OCI-LY3 (cell line): ENCODE measurements around the gene MGA.

ENCODE experiments used
- H2AFZ ChIP-seq: fragments of 200-600, 300-600 bp; shearing (Covaris generic); 2 replicates; pipeline ENCODE4 v1.6.0; 2014; ENCODE audit warnings: antibody characterized with exemption, low read depth, low read length
- H3K27ac ChIP-seq: fragments of 200-600, 300-600 bp; sonication (generic); 2 replicates; pipeline ENCODE4 v1.5.1; 2014; ENCODE audit warnings: mild to moderate bottlenecking, low read length, moderate library complexity, mixed read lengths
- H3K27me3 ChIP-seq: fragments of 200-600, 300-600 bp; sonication (generic); 2 replicates; pipeline ENCODE4 v1.6.1; 2014; ENCODE audit warnings: low read depth, low read length, mixed read lengths
- H3K36me3 ChIP-seq: fragments of 200-600, 300-600 bp; sonication (generic); replicated peaks from 2 replicates; pipeline ENCODE3; 2014; ENCODE audit warnings: low read depth, low read length, mixed read lengths
- H3K4me1 ChIP-seq: fragments of 300-600, 200-600 bp; sonication (generic); 2 replicates; pipeline ENCODE4 v1.6.1; 2014; ENCODE audit warnings: low read length, mixed read lengths
- H3K4me2 ChIP-seq: fragments of 200-600, 300-600 bp; sonication (generic); 2 replicates; pipeline ENCODE4 v1.6.1; 2014; ENCODE audit warnings: low read length, mixed read lengths
- H3K4me3 ChIP-seq: fragments of 300-600, 200-600 bp; sonication (generic); 2 replicates; pipeline ENCODE4 v1.5.1; 2014; ENCODE audit warnings: antibody characterized with exemption, mild to moderate bottlenecking, low read length, moderate library complexity
- H3K79me2 ChIP-seq: fragments of 300-600, 200-600 bp; shearing (Covaris generic); 2 replicates; pipeline ENCODE4 v1.6.1; 2014; ENCODE audit warnings: mild to moderate bottlenecking, low read length, mixed read lengths
- H3K9ac ChIP-seq: fragments of 300-600, 200-600 bp; shearing (Covaris generic); 2 replicates; pipeline ENCODE4 v1.6.0; 2014; ENCODE audit warnings: mild to moderate bottlenecking, low read length, moderate library complexity
- H3K9me3 ChIP-seq: fragments of 200-600, 300-600 bp; shearing (Covaris generic); 2 replicates; pipeline ENCODE4 v1.6.1; 2014; ENCODE audit warnings: low read length, mixed read lengths; ENCODE audit not compliant: insufficient read depth
- H4K20me1 ChIP-seq: fragments of 200-600, 300-600 bp; sonication (generic); 2 replicates; pipeline ENCODE4 v1.6.1; 2016; ENCODE audit warnings: low read length, mixed read lengths; ENCODE audit not compliant: insufficient read depth
- CTCF ChIP-seq: fragments of 200-600, 300-600 bp; sonication (generic); IDR thresholded peaks from 2 replicates; pipeline ENCODE4 v1.5.1; 2014; ENCODE audit warnings: antibody characterized with exemption, low read length, low read depth
- EZH2phosphoT487 ChIP-seq: fragments of 200-600 bp; shearing (Covaris generic); IDR thresholded peaks from 2 replicates; pipeline ENCODE4 v1.6.1; 2018; ENCODE audit warnings: antibody characterized with exemption, mixed run types, low read depth

Gene MGA

GRCh38 chr15:41797201-41797944, 137.2 kb downstream of the MGA start:
- Histone ChIP-seq H3K9me3 (no peaks in the 10 kb centered on the region), H3K4me1 (peaks cover 33% of the 10 kb centered on the region), H3K79me2 (no peaks in the 10 kb centered on the region), H3K27ac (no peak overlapping the region), H3K4me2 (peak overlapping the region; percentile 33; the same call in 1 of the 2 replicates), H4K20me1 (no peaks in the 10 kb centered on the region), H2AFZ (no peak overlapping the region), H3K4me3 (no peak overlapping the region), H3K36me3 (peaks cover 9% of the 10 kb centered on the region), H3K27me3 (no peaks in the 10 kb centered on the region), H3K9ac (no peak overlapping the region)
- no peak for TF ChIP-seq EZH2phosphoT487

- H3K79me2 ChIP-seq, result no peaks in the 10 kb centered on the region
- H4K20me1 ChIP-seq, result no peaks in the 10 kb centered on the region
- H3K9me3 ChIP-seq, result no peaks in the 10 kb centered on the region
- H3K4me2 ChIP-seq, result peak overlapping the region; percentile 4; the same call in 1 of the 2 replicates
- TF ChIP-seq CTCF (no peak), EZH2phosphoT487 (no peak)
- H3K4me1 ChIP-seq, result peaks cover 33% of the 10 kb centered on the region
- H3K27me3 ChIP-seq, result no peaks in the 10 kb centered on the region
- no peak overlapping the region for H2AFZ ChIP-seq
- H3K36me3 ChIP-seq, result peaks cover 9% of the 10 kb centered on the region
- no peak overlapping the region for H3K4me3 ChIP-seq
- H3K9ac ChIP-seq, result no peak overlapping the region
- no peak overlapping the region for H3K27ac ChIP-seq
Measured at GRCh38 chr15:41798607-41799487, 138.6 kb downstream of the MGA start.

- Histone ChIP-seq H3K4me1 (peaks cover 33% of the 10 kb centered on the region), H4K20me1 (no peaks in the 10 kb centered on the region)
Measured at GRCh38 chr15:41799488-41799805, 139.2 kb downstream of the MGA start.

GRCh38 chr15:41801185-41801584, 141.0 kb downstream of the MGA start:
- H3K79me2 ChIP-seq, result no peaks in the 10 kb centered on the region
- H3K4me1 ChIP-seq, result peaks cover 30% of the 10 kb centered on the region
- peaks cover 9% of the 10 kb centered on the region for H3K36me3 ChIP-seq
- no peak overlapping the region for H3K4me2 ChIP-seq
- H3K9me3 ChIP-seq, result no peaks in the 10 kb centered on the region
- no peak overlapping the region for H3K27ac ChIP-seq
- H3K27me3 ChIP-seq, result no peaks in the 10 kb centered on the region
- TF ChIP-seq CTCF, result no peak
- no peak for TF ChIP-seq EZH2phosphoT487
- H4K20me1 ChIP-seq, result no peaks in the 10 kb centered on the region
- no peak overlapping the region for H2AFZ ChIP-seq
- no peak overlapping the region for H3K9ac ChIP-seq
- no peak overlapping the region for H3K4me3 ChIP-seq

More at GRCh38 chr15:41799488-41799805, 139.2 kb downstream of the MGA start:
- Histone ChIP-seq H3K9me3 (no peaks in the 10 kb centered on the region), H3K27ac (no peak overlapping the region), H3K36me3 (peaks cover 9% of the 10 kb centered on the region), H3K4me3 (no peak overlapping the region), H3K79me2 (no peaks in the 10 kb centered on the region), H3K4me2 (peak overlapping the region; percentile 4; the same call in 1 of the 2 replicates), H3K9ac (no peak overlapping the region), H3K27me3 (no peaks in the 10 kb centered on the region), H2AFZ (no peak overlapping the region)
- no peak for TF ChIP-seq EZH2phosphoT487
- no peak for TF ChIP-seq CTCF
